ENCODE measurements around the gene CSAD.
A peak's percentile ranks its signal among the peaks of the same experiment; 100 is the strongest.
"Not testable (repeated sequence)": the region's sequence is repeated elsewhere in the genome, so short reads cannot be mapped to it uniquely, and the experiment has no call there.

The CSAD gene

DNA sequence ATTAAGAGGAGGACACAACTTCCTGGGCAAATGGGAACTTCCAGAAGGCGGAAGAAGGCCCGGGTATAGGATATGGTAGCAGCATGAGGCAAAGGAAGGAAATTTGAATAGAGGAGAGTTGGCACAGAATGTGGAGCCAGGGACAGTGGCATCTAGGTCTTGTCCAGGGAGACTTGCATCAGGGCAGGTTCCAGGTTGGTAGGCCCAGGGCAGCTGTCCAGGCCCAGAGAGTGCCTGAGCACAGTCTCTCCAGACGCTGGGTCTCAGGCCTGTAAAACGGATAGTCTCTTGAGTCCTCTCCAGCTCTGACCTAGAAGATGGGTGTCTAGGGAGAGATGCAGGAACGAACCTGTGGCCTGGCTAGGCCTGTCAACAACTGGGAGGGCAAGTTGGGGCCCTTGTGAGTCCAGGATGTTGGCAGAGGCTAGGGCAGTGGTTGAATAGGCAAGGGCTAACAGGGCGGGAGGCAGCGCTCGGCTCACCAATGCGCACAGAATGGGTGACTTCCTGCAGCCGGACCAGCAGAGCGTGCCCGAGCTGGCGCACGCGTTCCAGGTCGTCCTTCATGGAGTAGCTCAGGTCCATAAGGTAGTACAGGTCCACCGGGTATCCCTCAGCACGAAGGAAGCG is 16.4 kb upstream of the CSAD start:
- DNase-seq = no peak

DNA sequence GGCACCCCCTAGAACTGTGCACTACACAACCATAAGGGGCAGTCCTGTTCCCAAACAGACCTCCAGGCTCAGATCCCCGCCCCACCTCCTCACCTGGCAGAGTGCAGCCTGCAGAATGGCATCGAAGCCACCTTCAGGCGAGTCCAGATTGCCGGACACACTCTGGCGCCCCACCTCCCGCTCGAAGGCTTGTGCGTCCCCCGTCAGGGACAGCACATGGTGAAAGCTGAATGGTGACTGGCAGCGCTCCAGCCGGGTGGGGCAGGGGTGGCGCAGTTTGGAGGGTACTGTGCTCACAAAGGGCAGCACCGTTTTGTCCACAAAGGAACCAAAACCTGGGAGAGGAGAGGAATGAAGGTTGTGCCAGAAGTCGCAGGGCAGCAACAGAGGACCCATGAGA is 15.8 kb upstream of the CSAD start:
- DNase-seq = no peak

DNA sequence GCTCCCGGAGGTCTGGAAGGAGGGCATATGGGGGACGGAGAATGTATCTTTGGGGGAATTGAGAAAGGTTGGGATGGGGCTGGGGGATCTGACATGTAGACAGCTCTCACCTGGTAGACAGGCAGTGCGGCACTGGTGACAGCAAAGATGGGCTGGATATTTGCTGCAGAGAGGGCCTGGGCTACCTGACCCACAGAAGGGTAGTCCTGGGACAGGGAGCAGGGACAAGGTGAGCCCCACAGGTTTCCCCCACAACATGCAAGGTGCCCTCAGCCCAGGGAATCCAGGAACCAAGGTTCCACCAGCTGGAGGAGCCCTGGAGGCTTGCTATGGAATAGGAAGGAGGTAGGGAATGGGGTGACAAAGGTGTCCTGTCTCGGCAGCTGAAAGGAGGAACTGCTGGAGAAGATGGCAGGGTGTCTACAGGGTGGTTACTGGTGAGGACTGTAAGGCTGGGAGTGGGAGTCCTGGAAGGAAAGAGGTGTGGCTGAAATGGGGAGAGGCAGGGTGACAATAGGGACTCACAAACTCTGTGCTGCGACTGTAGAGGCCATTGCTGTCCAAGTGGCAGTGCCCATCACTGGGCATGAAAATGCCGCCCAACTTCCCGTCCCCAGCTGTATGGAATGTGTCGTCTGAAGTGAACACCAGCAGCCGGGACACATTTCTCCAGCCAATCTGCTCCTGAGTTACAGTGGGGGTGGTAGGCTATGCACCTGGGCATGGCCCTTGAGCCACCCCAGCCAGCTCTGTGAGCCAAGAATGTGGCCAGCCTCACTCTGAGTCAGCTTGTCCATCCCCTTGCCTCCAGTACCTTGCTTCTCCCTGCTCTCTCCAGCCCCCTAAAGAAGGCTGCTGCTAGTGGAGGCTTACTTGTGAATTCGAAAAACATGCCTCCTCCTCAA is 15.0 kb upstream of the CSAD start:
- no peak for DNase-seq

DNA sequence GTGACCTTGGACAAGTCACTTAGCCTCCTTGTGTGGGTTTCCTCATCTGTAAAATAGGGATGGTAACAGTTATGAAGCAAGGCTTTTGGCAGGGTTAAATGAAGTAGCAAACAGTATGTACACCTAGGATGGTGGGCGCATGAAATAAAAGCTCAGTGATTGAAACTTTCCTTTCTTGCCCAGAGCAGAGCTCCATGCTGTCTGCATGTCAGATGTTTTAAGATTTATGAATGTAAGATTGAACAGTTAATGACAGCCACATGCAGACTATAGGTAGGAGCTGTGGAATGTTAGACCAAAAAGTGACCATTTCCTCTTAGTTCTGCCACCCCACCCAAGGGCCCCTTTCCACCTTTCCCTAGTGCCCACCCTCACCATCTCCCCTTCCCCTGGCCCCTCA is 14.2 kb upstream of the CSAD start:
- DNase-seq = no peak

DNA sequence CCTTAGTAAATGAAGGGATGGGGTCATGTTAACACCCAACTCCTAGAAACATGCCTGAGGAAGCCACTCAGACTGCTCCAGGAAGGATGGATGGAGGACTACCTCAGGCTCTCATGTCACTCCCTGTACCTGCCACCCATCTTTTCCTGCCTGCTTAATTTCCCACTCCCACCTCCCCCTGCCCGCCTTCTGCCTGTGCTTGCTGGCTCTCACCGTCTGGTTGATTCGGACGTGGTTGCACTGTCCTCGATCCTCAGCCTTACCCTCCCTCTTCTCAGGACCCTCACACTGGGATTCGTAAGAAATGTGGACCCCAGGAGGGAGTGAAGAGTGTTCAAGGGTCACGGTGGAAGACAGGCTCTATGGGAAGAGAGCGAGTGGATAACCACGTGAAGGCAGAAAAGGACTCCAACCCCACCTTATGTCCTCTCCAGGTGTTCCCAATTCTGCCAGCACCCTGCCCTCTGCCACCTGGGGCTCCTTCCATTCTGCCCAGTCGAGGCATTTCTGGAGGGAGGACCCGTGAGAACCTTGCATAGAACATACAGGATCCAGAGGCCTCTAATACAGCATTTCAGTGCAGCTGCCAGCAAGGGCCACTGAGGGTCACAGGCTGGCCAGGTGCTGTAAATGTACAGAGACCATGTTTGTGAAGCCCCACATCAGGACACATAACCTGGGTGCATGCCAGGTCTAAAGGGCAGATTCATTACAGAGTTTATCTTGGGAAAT is 13.4 kb upstream of the CSAD start:
- no peak for DNase-seq

DNA sequence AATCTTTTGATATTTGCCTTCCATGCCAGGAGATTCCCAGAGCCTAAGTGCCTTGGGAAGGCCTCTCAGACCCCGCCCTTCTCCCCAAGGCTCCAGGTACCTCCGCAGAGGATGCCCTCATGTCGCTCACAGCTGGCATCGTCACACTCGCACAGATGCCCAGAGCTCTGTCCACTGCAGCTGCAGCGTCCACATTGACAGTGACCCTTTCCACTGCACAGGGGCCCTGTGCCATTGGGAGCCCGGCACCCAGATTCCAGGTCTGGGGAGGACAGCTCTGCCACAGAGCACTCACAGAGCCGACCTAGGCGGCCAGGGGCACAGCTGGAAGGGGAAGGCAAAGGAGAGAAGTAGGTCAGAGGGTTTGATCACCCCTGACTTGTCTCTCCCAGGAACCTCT is 12.3 kb upstream of the CSAD start:
- DNase-seq = no peak

DNA sequence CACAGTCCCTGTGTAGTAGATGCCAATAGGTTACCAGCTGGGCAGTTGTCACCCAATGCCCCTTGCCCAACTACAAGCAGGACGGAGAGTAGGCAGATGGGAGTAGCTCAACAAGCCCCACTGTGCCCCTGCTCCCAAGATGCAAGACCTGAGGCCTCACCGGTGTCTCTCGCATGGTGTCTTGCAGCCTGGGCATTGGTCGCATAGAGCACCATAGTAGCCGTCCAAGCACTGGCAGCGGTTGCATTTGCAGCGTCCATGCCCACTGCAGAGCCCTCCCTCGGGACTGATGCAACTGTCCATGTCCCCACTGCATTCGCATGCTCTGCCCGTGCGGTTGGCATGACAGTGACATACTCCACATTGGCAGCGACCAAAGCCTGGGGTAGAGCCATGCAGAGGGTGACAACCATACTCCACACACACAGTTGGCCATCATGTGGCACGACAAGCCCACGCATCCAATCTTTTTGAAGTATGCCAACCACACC is 11.9 kb upstream of the CSAD start:
- no peak for DNase-seq

DNA sequence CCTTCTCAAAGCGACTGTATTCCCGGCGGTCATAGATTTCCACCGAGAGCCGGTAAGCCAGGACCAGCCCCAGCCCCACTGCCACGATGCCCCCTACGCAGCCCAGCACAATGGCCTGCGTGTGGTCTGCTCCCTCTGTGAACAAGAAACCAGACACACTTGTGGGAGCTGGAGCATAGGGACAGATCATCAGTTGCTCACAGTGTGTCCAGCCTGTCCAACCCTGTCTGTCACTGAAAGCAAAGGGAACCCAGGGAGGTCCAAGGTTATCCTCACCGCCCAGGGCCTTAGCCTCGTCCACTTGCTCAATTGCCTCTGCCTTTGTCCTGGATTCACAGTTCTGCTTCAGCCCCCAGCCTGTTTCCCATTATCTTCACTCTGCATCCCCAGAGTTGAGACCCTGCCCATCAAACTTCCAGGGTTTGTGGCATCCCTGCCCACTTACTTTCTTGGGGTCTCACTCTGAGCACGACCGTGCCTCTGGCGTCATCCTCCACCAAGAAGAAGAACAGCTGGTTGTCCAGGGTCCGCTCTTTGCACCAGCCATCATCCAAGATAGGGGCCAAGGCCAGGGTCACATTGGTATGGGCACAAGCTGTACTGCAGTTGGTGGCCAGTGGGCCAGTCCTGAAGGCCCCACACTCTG is 11.3 kb upstream of the CSAD start:
- no peak for DNase-seq

DNA sequence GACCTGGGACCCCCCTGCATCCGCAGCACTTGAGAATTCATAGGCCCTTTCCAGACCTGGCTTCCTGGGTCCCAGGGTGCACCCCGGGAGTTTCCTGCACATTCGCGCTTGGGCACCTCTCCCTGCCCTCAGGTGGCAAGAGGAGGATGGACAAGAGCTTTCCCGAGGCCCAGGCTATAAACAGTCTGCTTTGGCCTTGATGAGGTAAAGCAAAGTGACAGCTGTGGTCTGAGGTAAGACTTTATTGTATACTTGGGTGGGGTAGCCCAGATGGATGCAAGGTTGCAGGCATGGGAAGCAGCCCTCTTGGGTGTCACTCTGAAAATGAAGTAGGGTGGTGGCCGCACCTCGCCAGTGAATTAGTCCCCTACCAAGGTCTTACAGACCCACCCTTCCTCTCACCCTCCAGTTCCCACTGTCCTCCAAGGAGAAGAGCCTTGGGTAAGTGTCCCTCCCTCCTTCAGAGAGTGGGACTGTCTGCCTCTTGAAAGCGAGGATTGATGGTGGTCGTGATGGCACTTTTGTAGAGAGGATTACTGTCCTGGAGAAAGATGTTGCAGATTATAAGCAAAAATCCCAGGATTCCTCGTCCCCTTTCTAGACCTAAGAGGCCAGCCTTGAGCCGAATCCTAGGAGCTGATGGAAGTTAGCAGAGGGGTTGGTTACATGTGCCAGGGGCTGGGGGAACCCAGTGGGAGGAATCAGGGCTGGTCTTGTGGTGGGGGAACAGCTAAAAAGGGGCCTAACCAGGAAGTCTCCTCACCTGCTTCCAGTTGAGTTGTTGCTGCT is 10.6 kb upstream of the CSAD start:
- DNase-seq = no peak

DNA sequence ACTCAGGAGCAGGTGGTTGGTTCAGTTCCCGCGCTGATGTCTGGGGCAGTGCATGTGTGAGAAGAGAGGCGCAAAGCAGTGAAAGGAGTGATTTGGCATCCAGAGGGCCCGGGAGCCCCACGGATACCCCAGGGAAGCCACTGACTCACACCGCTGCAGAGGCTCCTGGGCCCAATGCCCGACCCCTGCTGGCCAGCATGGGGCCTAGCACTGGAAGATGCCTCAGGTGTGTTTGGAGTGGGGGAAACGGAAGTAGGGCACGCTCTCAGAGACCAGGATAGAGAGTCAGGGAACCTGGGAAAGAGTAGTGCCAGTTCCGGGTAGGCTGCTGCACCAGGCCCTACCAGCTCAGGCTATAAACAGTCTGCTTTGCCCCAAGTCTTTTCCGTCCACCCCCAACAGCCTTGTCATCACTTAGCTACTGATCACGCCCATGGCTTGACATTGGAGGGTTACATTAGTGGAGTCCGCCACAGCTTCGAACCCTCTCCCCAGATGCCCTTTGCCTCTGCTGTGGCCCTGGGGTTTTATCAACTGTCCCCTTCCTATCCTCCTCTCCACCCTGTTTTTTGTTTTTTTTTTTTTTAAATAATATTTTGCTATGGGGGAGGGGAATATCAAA is 9.5 kb upstream of the CSAD start:
- peak; percentile 52 for DNase-seq

DNA sequence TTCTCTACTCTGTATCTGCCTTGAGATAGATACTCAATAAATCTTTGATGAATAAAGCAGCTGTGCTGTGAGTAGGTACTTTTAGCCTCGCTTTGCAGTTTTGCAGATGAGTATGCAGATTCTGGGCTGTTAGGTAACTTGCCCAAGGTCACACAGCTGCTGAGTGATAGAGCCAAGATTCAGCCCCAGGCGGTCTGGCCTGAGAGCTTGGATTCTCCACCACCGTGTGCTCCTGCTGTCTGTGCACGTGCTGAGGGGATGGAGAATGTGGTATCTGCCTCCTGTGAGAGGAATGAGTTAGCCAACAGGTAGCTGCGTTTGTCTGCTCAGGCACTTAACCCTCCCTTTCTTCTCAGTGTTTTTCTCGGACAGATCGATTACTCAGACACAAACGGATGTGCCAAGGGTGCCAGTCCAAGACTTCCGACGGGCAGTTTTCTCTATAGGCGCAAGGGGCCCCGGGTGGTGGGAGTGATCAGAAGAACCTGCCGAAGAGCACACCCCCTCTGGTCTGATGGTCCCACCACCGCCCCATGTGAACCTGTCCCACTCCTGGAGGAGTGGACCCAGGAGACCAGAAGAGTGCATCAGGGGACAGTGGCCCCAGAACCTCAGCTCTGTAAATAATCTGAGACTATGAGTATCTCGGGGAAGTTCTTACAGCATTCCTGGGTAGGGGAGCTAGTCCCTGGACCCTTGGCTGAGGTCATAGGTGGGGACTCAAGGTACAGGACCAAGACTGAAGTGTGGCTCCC is 6.6 kb upstream of the CSAD start:
- DNase-seq = no peak

DNA sequence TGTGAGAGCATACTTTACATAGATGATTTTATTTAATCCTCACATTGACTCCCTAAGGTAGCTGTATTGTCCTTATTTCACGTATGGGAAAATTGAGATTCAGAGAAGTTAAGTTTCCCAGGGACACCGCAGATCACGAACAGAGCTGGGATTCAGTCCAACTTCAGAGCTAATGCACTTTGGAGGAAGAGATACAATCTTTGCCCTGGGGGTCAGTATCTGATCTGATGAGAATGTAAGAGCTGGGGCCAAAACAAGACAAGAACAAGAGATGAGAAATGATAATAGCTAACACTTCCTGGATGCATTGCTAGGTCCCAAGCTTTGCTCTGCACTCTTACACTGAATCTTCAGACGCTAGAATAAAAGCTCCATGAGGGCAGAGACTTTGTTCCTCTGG is 6.0 kb upstream of the CSAD start:
- no peak for DNase-seq

DNA sequence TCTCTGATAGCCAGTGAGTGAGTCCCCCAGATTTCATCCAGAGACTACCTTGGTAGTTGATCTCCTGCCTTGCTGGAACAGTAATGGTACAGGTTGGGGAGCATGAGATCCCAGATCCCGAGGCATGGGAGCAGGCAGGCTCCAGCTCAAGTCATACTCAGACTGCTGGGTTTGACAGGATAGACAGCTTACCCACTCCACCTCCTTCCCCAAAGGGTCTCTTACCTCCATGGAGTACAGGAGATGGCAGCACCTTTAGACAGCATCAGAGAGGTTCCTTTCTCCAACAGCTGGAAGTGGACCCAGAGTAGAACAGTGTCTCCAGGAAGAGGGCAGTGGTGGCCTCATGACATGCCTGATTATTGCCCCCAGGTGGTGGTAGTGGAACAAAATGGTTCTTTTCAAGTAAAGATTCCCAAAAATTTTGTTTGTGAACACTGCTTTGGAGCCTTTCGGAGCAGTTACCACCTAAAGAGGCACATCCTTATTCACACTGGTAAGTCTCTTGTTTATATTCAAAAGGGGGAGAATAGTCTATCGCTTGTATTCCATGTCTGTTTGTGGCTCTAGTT is 4.9 kb upstream of the CSAD start:
- no peak for DNase-seq

DNA sequence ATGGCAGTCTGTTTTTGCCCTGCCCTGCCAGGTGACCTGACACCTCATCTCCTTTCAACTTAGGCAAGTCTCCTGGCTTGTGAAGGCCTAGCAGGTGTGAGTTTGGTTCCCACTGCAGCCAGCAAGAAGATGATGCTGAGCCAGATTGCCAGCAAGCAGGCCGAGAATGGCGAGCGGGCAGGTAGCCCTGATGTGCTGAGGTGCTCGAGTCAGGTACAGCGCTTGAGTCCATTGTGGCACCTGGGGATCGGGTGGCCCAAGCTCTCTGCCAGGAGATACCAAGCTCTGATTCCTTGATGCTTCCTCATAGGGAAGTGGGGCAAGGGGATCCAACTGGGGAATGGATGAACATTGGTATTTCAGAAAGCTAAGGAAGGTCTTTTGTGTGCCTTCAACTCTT is 4.1 kb upstream of the CSAD start:
- DNase-seq = no peak

DNA sequence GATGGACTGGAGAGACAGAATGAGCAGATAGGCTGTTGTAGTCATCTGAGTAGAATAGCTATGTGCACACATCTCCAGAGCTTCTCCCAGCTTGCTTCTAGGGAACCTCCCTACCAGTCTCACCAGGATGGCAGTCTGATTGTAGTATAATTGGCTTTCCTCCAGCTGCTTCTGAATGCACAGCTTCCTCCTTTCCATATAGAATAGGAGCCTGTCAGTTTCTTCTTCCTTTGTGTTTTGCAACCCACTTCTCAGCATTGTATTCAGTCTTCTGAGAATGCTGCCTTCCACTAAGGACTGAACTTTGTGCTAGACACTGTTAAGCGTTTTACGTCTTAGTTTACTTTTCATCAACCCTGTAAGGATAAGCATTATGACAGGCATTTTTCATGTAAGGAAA is 2.2 kb upstream of the CSAD start:
- no peak for DNase-seq

DNA sequence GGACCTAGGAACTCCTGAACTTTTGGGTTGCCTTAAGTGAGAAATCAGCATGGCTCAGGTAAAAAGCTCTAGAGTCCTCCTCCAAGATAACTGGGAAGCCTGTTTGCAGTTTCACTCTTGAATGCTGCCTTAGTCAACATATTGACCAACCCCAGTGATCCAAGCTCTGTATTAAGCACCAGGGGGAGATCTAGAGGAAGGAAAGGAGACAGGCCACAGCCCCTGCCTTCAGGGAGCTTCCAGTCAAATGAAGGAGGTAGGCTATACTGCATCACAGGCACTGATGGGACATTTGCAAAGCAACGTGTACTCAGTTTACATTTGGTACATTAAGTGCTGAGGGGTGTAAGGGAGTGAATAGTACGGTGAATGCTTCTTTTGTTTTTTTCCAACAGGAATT is 1.2 kb upstream of the CSAD start:
- DNase-seq = no peak

DNA sequence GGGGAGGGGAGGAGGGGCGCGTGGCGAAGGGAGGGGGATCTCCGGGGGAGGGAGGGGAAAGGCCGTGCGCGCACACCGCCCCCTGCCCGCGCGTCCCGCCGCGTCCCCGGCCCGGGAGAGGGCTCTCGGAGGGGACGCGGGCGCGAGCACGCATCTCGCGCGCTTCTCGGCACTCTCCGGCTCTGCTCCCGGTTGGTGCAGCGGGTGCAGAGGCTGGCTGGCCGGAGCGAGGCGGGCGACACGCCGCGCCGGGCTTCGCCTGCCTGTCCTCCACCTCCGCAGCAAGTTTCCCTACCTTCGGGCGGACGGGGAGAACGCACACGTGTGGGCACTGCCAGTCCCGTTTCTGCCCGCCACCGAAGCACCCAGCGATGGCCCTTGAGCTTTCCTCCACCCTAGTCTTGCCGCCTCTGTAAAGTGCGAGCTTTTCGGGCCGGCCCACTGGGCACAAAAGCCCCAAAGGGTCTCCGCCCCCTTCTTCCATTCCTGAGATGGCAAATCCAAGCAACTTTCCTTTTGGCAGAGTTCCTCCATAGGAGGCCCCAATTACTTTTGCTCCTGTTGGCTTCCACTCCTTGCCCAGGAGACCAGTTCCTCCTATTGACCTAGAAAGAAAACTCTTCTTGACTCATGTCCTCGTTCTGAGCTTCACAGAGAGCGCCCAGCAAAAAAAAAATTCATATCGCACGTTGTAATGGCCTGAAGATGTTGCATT is 363 bp upstream of the CSAD start:
- peak; percentile 71 for DNase-seq

DNA sequence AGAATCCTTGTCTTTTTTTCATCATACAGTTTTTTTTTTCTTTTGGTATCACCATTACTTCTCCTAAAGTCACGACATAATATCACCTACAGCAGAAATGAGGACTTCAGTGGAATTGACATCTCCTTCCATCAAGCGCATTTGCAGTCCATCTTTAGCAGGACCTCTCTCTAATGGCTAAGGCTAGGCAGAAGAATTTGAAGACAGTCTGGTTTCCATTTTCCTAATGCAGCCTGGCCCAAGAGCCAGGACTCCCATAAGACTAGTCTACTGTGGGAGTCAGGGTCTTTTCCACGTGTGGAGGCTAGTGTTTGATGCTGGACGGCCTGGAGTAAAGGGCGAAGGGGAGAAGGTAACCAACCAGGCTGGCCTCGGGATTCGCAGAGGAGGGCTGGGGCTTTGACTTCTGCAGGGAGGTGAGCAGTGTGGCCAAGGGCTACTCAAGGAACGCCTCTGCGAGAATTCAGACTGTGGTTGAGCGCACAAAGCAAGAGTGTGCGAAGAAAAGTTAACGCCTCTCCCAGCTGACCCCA is 972 bp downstream of the CSAD start:
- DNase-seq = no peak

DNA sequence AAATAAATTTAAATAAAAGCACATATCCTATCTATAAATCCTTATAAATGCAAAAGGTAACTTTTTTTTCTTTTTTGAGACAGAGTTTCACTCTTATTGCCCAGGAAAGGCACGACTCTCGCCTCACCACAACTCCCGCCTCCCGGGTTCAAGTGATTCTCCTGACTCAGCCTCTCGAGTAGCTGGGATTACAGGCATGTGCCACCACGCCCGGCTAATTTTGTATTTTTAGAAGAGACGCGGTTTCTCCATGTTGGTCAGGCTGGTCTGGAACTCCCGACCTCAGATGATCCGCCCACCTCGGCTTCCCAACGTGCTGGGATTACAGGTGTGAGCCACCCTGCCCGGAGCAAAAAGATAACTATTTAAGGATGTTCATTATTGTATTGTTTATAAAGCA is 1.9 kb downstream of the CSAD start:
- not testable (repeated sequence) for DNase-seq

DNA sequence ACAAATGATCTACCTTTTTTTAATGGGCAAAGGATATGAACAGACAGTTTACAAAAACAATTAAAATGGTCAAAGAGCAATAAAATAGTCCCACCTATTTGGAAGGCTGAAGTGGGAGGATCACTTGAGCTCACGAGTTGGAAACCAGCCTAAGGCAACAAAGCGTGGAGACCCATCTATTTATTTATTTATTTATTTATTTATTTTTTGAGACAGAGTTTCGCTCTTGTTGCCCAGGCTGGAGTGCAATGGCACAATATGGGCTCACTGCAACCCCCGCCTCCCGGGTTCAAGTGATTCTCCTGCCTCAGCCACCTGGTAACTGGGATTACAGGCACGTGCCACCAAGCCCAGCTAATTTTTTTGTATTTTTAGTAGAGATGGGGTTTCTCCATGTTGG is 3.3 kb downstream of the CSAD start:
- not testable (repeated sequence) for DNase-seq
